ENCODE results near the gene NDUFA6. TPM values are rescaled to one million over a fixed set of nuclear protein-coding genes. Genes with fewer than 3 reads are reported as not detected.

NDUFA6 gene
- total and polyA plus RNA-seq, 2 of the 13 experiments (the other 11 are each of a cell fraction or from before 2014, with no cell fraction given): 68.5 to 87.8 TPM

GRCh38 chr22:42070517-42071422 lies 19.8 kb downstream of the NDUFA6 start, which contains the start of gene NAGA (continued):
- TF ChIP-seq HOXA3 (CRISPR knock-in tag; IDR thresholded peaks at IDR 0.05): peak; percentile 76; the same call in 1 of the 2 replicates
- no peak for TF ChIP-seq ZNF282 (IDR thresholded peaks at IDR 0.05; ENCODE audit: partially characterized antibody)
- no peak for TF ChIP-seq PBX2 (CRISPR knock-in tag; IDR thresholded peaks at IDR 0.05)
- no peak for TF ChIP-seq FLYWCH1 (CRISPR knock-in tag; IDR thresholded peaks at IDR 0.05)
- TF ChIP-seq IRF2 (CRISPR knock-in tag; IDR thresholded peaks at IDR 0.05): peak; percentile 24; the same call in 1 of the 2 replicates
- peak; percentile 90; the same call in 1 of the 2 replicates for TF ChIP-seq PAX8 (CRISPR knock-in tag; IDR thresholded peaks at IDR 0.05; ENCODE audit: borderline replicate concordance)
- TF ChIP-seq GTF2F1 (IDR thresholded peaks at IDR 0.05; ENCODE audit: low read length): no peak
- TF ChIP-seq GMEB2 (CRISPR knock-in tag; IDR thresholded peaks at IDR 0.05; ENCODE audit: low read depth): no peak
- peak; percentile 77; the same call in 1 of the 2 replicates for TF ChIP-seq CBFB (CRISPR knock-in tag; IDR thresholded peaks at IDR 0.05)
- peak; percentile 84 for TF ChIP-seq KDM5B (CRISPR knock-in tag; IDR thresholded peaks at IDR 0.05; ENCODE audit: borderline replicate concordance)
- TF ChIP-seq PAXIP1 (CRISPR knock-in tag; conservative IDR thresholded peaks at IDR 0.05): peak; percentile 58; the same call in 1 of the 2 replicates
- peak; percentile 81; the same call in 1 of the 2 replicates for TF ChIP-seq ARHGAP35 (CRISPR knock-in tag; IDR thresholded peaks at IDR 0.05; ENCODE audit: borderline replicate concordance)
- TF ChIP-seq ATRX (CRISPR knock-in tag; IDR thresholded peaks at IDR 0.05; ENCODE audit: borderline replicate concordance): no peak
- TF ChIP-seq ZNF674 (CRISPR knock-in tag; IDR thresholded peaks at IDR 0.05; ENCODE audit: low read depth): no peak
- peak; percentile 80; the same call in 1 of the 2 replicates for TF ChIP-seq MXD3 (CRISPR knock-in tag; IDR thresholded peaks at IDR 0.05)
- TF ChIP-seq PAWR (CRISPR knock-in tag; IDR thresholded peaks at IDR 0.05; ENCODE audit: borderline replicate concordance): no peak
- TF ChIP-seq KDM5A (IDR thresholded peaks at IDR 0.05; ENCODE audit: borderline replicate concordance, low read length): no peak; the same call in 1 of the 2 replicates
- peak; percentile 74; the same call in 1 of the 2 replicates for TF ChIP-seq KDM2A (CRISPR knock-in tag; IDR thresholded peaks at IDR 0.05; ENCODE audit: borderline replicate concordance, low read depth)
- no peak for TF ChIP-seq TCF12 (IDR thresholded peaks at IDR 0.05)
- no peak for TF ChIP-seq TCF12 (CRISPR knock-in tag; IDR thresholded peaks at IDR 0.05)

All from HepG2 (cell line).